HG03469 (cell line): ENCODE results near the gene ATP2B2.

ENCODE experiments used
- ATAC-seq: cut with Tn5 transposase; IDR thresholded peaks from one replicate; pipeline ENCODE4 v1.9.1; 2021; ENCODE audit warnings: mild to moderate bottlenecking, moderate library complexity, moderate number of reproducible peaks; ENCODE audit not compliant: unreplicated experiment

Gene ATP2B2

DNA sequence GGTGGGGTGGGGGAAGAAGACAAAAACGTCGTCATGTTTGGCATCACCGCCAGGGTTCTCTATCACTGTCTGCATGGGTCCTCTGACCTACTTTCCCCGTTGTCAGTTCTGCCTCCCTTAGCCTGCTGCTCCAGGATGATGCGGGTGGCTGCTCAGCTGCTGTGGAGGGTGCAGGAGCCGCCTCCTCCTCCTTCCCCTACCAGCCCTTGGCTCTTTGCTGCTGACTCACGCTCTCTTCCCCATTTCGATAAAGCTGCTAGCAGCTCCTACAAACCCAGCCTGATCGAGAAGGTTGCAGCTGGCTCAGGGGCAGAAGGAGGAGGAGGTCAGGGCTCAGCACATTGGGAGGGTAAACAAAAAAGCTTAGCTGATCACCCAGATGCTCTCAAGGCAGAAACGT is 135.0 kb downstream of the ATP2B2 start:
- no peak for ATAC-seq

- no peak for ATAC-seq
These were observed 136.9 kb downstream of the ATP2B2 start for GRCh38 chr3:10368512-10368911.

DNA sequence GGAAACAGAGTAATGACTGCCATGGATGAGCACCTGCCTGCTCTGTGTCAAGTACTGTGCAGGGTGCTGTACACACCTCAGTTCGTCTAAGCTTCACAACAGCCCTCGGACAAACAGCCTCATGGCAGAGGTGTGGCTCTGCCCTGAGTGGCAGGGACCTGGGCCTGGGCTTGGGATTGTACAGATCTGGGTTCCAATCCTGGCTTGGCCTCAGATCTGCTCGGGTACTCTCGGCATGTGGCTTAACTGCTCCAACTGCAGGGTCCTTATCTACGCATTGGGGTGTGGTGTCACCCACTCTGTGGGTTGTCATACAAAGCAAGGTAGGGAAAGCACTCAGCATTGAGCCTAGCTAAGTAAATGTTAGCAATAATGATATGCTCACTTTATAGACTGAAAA is 137.9 kb downstream of the ATP2B2 start:
- no peak for ATAC-seq

DNA sequence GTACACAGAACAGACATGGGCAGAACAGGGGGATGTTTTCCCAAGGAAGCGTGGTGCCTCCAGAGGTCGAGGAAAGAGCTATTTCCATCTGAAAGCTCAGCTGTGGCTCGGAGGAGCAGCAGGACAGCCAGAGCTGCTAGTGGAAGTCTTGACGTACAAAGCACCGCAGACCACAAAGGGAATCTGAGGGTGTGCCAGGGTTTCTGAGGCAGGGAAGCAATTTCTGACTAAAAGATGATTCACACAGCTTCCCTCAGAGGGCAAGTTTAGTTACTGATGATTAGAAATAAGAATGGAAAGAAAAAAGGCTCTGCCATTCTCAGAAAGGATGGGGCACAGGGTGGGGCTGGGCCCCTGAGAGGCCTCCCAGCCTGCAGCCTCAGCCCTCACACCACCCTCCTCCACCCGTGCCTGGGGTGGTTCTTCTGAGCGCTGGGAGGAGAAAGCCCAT is 138.7 kb downstream of the ATP2B2 start:
- no peak for ATAC-seq

- ATAC-seq = no peak
These were observed 139.6 kb downstream of the ATP2B2 start for GRCh38 chr3:10365791-10366190.

DNA sequence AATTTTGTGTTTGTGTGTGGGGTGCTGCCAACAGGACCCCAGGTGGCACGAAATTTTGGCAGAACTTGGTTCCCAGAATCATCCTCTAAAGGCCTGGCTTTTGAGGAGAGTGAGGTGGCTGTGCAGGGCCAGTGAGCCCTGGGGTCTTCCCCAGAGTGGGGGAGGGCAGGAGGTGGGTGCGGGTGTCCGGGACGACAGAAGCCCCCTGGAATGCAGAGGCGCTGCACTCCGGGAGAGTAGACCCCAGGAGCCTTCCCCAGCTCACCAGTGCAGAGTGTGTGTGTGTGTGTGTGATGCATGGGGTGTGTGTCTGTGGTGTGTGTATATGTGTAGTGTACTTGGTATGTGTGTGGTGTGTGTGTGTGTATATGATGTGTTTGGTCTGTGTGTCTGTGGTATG is 140.1 kb downstream of the ATP2B2 start:
- ATAC-seq = no peak

DNA sequence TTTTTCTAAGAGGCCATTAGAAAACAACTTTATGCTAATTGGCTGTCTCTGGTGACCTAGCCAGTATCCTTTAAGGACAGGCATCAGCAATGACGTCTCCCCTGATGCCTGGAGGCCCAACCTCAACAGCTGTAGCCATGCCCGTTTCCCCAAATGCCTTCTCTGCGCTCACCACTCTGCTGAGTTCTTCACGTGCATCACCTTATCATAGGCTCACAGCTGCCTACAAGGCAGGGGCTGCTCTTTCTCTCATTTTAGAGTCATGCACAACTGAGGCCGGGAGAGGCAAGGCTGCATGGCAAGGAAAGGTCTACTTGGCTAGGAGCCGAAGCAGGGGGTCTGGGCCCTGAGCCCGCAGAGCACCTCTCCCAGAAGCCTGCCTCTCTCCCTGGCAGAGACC is 140.6 kb downstream of the ATP2B2 start:
- ATAC-seq = no peak

GRCh38 chr3:10363935-10364334 is 141.5 kb downstream of the ATP2B2 start:
- ATAC-seq = no peak

DNA sequence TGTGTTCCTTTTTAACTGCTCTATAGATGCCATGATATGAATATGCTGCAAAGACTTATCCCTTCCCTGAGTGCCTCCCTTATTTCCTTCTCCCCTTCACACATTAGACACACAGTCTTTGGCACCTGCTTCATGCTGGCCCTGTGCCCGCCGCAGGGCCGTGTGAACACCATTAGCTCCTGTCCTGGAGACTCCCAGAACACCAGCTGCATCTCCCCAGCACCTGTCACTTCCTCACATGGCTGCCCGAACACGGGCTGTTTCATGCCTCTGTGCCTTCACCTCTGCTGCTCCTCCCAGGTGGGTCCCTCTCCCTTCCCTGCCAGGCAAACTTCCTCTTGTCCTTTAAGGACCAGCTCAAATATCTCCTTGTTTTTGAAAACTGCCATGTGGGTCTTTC is 144.0 kb downstream of the ATP2B2 start:
- ATAC-seq = no peak

DNA sequence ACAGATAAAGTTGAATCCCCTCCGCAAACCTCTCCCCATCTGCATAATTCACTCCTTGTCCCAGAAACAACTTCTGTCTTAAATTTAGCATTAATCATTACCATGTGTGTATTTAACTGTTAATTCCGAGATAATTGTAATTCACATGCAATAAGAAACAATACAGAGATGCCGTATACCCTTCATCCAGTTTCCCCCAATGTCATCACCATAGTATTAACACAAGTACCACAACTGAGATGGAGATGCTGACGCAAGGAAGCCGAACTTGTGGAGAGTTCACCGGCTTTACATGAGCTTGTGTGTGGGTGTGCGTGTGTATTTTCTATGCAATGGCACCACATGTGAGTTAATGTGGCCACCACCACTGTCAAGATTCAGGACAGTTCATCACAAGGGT is 144.9 kb downstream of the ATP2B2 start:
- ATAC-seq = no peak

- ATAC-seq = no peak
These were observed 145.6 kb downstream of the ATP2B2 start for GRCh38 chr3:10359761-10360161.

DNA sequence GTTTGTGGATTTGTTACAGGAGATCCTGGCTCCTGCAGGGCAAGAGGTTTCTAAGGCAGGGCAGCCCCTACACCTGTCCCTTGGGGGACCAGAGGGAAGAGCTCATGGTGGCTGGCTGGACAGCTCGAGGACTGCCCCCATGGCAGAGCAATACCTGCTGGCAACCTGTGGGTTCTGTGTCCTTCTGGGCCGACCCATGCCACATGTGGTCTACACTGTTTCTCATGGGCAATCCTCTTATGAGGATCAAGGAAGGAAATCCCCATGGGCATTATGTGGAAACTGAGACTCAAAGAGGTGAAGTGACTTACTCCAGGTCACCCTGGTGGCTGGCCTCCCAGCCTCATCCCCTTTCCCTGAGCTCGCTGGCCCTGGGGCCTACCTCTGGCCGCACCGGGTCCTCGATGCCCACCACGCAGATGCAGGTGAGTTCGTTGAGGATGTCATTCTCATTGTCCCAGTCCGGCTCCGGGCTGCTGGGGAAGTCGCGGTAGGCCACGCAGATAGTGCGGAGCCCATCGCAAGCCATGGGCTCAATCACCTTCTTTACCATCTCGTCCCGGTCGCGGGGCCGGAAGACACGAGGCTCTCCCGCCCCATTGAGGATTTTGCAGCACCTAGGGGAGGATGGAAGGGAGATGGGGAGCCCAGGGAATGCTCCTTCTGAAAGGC is 146.9 kb downstream of the ATP2B2 start:
- ATAC-seq = no peak

- ATAC-seq = no peak
These were observed 147.6 kb downstream of the ATP2B2 start for GRCh38 chr3:10357592-10358308.

DNA sequence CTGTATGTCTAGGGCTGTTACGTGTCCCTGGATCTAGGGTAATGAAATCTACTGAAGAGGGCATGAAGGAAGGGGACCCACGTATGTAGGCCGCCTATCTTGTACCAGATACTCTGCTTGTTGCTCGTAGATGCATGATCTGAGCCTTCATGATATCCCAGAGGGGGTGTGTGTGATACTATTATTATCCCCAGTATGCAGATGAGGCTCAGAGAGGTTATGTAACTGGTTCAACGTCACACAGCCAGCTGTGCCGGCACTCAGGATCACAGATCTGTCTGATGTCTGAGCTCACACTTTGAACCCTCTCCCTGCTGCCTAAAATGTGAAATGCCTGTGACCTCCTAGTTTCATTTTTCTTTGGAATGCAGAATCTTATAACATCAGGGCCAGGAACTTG is 148.3 kb downstream of the ATP2B2 start:
- ATAC-seq = no peak

DNA sequence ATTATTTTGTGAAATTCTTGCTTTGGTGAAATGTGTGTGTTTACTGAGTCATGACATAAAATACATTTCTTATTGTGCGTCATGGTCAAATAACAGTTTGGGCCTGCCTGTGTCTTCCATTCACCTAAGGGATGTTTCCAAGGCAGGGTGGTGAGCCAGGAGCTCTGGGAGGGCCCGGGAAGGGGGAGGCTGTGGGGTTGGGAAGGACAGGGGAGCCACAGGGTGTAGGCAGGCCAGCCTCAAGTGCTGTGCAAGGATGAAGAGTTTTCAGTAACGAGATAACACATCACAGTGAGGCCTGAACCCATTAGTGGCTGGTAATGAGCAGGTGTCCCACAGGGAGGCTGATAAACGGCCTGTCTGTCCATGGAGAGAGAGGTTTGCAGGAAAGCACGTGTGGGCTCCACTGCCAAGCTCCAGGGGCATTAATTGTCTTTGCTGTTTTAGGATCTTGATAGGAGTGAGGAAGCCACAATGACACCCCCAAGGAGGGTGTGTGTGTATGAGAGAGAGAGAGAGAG is 148.9 kb downstream of the ATP2B2 start:
- ATAC-seq = no peak

DNA sequence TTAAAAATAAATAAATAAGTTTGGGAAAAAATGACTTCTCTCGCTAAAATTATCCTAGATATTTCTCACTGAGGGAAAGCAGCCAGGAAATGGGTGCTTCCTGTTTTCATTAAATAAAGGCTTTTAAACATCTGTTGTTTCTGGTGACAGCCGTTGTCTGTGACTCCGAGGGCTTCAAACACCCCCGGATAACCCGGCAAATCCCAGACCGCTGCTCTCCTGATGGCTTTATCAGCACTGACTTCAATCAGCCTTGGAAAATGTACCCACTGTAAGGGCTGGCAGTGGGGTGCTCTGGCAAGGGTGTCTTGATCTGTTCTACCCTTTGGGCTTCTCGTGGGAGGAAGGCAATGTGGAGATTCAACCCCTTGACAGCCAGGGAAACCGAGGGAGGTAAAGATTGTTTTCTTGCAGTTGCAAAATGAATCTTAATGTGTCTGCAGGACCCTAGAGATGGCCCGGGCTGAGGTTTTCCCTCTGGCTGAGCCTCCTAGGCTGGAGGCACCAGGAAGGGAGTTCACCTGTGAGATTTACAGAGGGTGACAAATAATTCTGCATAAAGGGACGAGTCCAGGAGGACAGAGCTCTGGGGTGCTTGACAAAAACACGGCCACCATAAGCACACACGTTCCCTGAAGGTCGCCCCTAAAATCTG is 150.9 kb downstream of the ATP2B2 start:
- no peak for ATAC-seq

DNA sequence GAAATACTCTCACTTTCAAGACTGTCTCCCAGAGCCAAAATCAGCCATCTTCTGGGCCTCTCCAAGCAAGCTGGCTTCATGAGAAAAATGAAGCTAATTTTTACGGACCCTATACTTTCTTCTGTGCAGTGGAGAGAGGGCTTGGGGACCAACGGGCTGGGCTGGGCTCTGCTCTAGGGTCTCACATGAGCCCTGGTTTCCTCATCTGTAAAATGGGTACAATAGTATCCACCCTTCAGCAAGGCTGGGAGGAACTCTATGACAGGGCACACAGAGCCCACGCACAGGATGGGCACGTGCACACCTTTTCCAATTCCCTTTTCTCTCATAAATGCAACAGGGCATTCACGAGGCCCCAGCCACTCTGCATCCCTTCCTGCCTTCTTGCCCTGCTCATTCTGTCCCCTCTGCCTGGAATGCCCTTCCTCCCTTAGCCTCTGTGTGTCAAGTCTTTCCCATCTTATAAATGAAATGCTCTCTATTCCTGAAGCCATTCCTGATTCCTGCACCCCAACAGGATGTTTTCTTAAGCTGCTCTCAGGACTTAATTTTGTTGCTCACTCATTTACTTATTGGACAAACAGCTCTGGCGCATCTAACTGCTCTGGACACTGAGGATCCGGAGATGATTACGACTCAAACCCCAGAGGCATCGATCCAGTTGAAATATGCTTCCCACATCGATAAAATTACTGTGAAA is 151.6 kb downstream of the ATP2B2 start:
- no peak for ATAC-seq

DNA sequence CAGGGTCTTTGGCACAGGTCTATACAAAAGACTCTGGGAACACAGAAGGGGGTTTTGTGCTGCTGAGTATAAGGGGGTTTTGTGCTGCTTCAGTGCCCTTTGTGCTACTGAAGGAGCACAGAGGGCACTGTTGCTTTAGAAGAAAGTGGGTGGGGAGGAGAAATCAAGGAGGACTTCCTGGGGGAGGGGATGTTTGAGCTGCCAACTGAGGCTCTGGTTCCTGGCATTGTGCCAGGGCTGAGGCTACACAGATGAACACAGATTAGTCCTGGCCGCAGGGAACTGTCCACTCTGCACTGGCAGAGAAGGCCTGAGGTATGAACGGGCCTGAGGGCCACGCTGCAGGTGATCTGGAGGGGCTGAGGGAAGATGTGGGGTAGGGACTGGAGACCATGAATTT is 152.2 kb downstream of the ATP2B2 start:
- no peak for ATAC-seq

GRCh38 chr3:10352146-10352911 is 153.1 kb downstream of the ATP2B2 start:
- ATAC-seq = no peak

GRCh38 chr3:10351013-10351735 is 154.2 kb downstream of the ATP2B2 start:
- ATAC-seq = no peak
